Suprapubic skin (tissue), 4 donors: ENCODE measurements around the gene DSCAML1. TPM values are rescaled to one million over a fixed set of nuclear protein-coding genes. Genes with fewer than 3 reads are reported as not detected.
A peak's percentile ranks its signal among the peaks of the same experiment; 100 is the strongest.

ENCODE experiments used
- DNase-seq, 2 donors: peaks; one replicate each; pipeline ENCODE4 v3.0.0-alpha.2; 2019; ENCODE audit warnings: low spot score in 2 of 2
- H3K27ac ChIP-seq: fragments of 200-600 bp; sonication (generic); one replicate; pipeline ENCODE4 v1.5.1; 2019
- H3K27me3 ChIP-seq: fragments of 200-600 bp; sonication (generic); one replicate; pipeline ENCODE4 v1.5.1; 2019
- H3K36me3 ChIP-seq: fragments of 200-600 bp; sonication (generic); one replicate; pipeline ENCODE4 v1.5.1; 2019
- H3K4me1 ChIP-seq: fragments of 200-600 bp; sonication (generic); one replicate; pipeline ENCODE4 v1.5.1; 2019
- H3K4me3 ChIP-seq: fragments of 200-600 bp; sonication (generic); one replicate; pipeline ENCODE4 v1.5.1; 2019; ENCODE audit warnings: mild to moderate bottlenecking
- H3K9me3 ChIP-seq: fragments of 200-600 bp; sonication (generic); one replicate; pipeline ENCODE4 v1.5.1; 2019
- CTCF ChIP-seq, 2 donors: fragments of 200-600 bp in 1 of 2; fragments of 450-650 bp in 1 of 2; sonication (generic) in 1 of 2; IDR thresholded peaks; one replicate each; pipeline ENCODE4 v1.5.1; 2016 to 2019; ENCODE audit warnings: antibody characterized with exemption in 2 of 2, mild to moderate bottlenecking in 1 of 2, moderate library complexity in 1 of 2
- EP300 ChIP-seq: sonication (generic); formaldehyde crosslinking; IDR thresholded peaks from one replicate; pipeline ENCODE4 v1.6.1; 2017; ENCODE audit warnings: antibody characterized with exemption
- POLR2A ChIP-seq, 2 donors: fragments of 450-650 bp; IDR thresholded peaks; one replicate each; pipeline ENCODE4 v1.6.1; 2017; ENCODE audit warnings: antibody characterized with exemption in 2 of 2, mild to moderate bottlenecking in 2 of 2, moderate library complexity in 2 of 2
- POLR2AphosphoS5 ChIP-seq, 3 donors: sonication (generic); formaldehyde crosslinking; IDR thresholded peaks; one replicate each; pipeline ENCODE4 v1.6.1; 2017; ENCODE audit warnings: antibody characterized with exemption in 3 of 3
- WGBS: methylation state at CpG from one replicate; pipeline ENCODE4 v1.1.5; 2018; 5-methylcytosine and 5-hydroxymethylcytosine counted together
- total RNA-seq, 4 donors: library from RNA; depleted of rRNA; stranded (reverse); fragments of >200 nt; gene quantifications; one replicate each; pipeline ENCODE4 v1.1.0, GENCODE V29; 2016

Gene DSCAML1
- total RNA-seq, 4 donors from 2014 or later, result 0.11 to 0.24 (median 0.21) TPM; not detected in 1

- TF ChIP-seq CTCF (IDR thresholded peaks at IDR 0.05) (no peak), POLR2AphosphoS5 (IDR thresholded peaks at IDR 0.05) (no peak), POLR2A (IDR thresholded peaks at IDR 0.05) (no peak), EP300 (no peak)
- no peak for DNase-seq
- Histone ChIP-seq H3K27ac (no peak overlapping the region), H3K27me3 (peaks cover 8% of the 10 kb centered on the region), H3K4me1 (no peaks in the 10 kb centered on the region), H3K36me3 (no peaks in the 10 kb centered on the region), H3K4me3 (no peak overlapping the region), H3K9me3 (no peaks in the 10 kb centered on the region)
- WGBS, result 73% methylated on average over 13 of the region's 13 CpGs
These were observed 258.5 kb downstream of the DSCAML1 start for GRCh38 chr11:117538263-117539135.

- Histone ChIP-seq H3K9me3 (no peaks in the 10 kb centered on the region), H3K4me1 (no peaks in the 10 kb centered on the region), H3K4me3 (no peak overlapping the region), H3K27ac (no peak overlapping the region), H3K36me3 (no peaks in the 10 kb centered on the region), H3K27me3 (peaks cover 8% of the 10 kb centered on the region)
- TF ChIP-seq EP300 (no peak), POLR2AphosphoS5 (IDR thresholded peaks at IDR 0.05) (no peak), CTCF (IDR thresholded peaks at IDR 0.05) (no peak), POLR2A (IDR thresholded peaks at IDR 0.05) (no peak)
- 63% methylated on average over 11 of the region's 11 CpGs for WGBS
- no peak for DNase-seq
These were observed 261.1 kb downstream of the DSCAML1 start for GRCh38 chr11:117535850-117536411.

- Histone ChIP-seq H3K4me1 (no peaks in the 10 kb centered on the region), H3K27ac (no peak overlapping the region), H3K4me3 (peak overlapping the region; percentile 26), H3K36me3 (no peaks in the 10 kb centered on the region), H3K27me3 (peaks cover 8% of the 10 kb centered on the region), H3K9me3 (no peaks in the 10 kb centered on the region)
- WGBS, result 26% methylated on average over 12 of the region's 19 CpGs
- no peak for DNase-seq
- no peak for TF ChIP-seq POLR2A (IDR thresholded peaks at IDR 0.05)
These were observed 261.7 kb downstream of the DSCAML1 start for GRCh38 chr11:117535201-117535849.

GRCh38 chr11:117532568-117532967, 264.4 kb downstream of the DSCAML1 start:
- Histone ChIP-seq H3K4me3 (no peak overlapping the region), H3K36me3 (no peaks in the 10 kb centered on the region), H3K27ac (no peak overlapping the region), H3K9me3 (no peaks in the 10 kb centered on the region), H3K4me1 (peaks cover 2% of the 10 kb centered on the region), H3K27me3 (peaks cover 14% of the 10 kb centered on the region)
- TF ChIP-seq CTCF (IDR thresholded peaks at IDR 0.05), result no peak
- no peak for TF ChIP-seq EP300
- no peak for TF ChIP-seq POLR2A (IDR thresholded peaks at IDR 0.05)
- TF ChIP-seq POLR2AphosphoS5 (IDR thresholded peaks at IDR 0.05), result no peak
- DNase-seq, result no peak
- 89% methylated on average over 3 of the region's 3 CpGs for WGBS

GRCh38 chr11:117529816-117530215, 267.2 kb downstream of the DSCAML1 start:
- Histone ChIP-seq H3K4me3 (no peak overlapping the region), H3K4me1 (peaks cover 2% of the 10 kb centered on the region), H3K27me3 (peaks cover 8% of the 10 kb centered on the region), H3K9me3 (no peaks in the 10 kb centered on the region), H3K36me3 (no peaks in the 10 kb centered on the region), H3K27ac (no peak overlapping the region)
- TF ChIP-seq CTCF (IDR thresholded peaks at IDR 0.05) (no peak), POLR2A (IDR thresholded peaks at IDR 0.05) (no peak), POLR2AphosphoS5 (IDR thresholded peaks at IDR 0.05) (no peak), EP300 (no peak)
- 77% methylated on average over 18 of the region's 18 CpGs for WGBS
- DNase-seq, result no peak
